HK-2 (cell line): Measurements from ENCODE around the gene C13orf42.

Source experiments
- DNase-seq: peaks from one replicate; pipeline ENCODE4 v3.0.0-alpha.2; 2018; ENCODE audit not compliant: unreplicated experiment

C13orf42 gene

DNA sequence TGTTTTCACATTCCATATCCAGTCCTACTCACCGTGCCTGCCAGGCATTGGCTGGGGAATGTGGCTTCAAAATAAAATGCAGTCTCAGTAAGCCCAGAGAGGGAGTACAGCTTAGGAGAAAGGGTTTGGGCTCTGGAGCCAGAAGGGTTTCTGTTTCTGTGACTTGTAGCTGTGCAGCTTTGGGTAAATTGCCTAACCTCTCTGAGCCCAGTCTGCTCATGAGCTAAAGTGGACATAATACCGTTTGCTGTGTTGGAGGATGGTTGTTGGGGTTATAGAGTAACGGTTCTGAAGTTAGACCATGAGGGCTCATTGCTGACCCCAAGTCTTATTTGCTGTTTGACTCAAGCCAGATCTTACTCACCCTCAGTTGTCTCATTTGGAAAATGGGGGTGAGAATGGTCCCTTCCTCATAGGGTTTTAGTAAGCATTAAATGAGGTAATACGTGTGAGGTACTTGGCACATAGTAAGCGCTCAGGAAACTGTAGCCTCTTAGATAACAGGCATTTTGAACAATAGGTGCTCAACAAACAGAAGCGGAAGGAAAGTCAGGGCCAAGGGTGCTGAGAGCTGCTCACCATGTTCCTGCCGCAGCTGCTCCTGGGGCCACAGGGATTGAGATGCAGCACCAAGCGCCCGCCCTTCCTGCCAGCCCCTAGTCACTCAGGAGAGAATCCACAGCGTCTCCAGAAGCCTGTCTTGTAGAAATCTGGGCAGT, 45.5 kb downstream of the C13orf42 start:
- no peak for DNase-seq

DNA sequence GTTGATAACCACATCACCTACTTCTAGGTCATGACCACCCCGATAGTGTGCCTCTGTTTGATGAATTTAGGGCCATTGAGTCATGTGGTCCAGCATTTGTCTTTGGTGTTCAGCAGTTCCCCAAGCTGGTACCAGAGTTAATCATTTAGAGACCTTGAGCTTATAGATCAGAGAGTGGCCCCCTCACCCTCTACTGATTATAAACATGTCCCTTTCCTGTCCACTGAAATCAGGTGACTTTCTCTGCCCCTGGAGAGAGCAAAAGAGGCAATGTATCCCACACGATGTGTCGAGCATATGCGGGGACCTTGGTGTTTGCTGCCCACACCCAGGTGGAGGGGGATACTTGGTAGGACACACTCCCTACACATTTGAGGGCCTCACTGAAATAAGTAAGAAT, 46.3 kb downstream of the C13orf42 start:
- DNase-seq, result no peak

DNA sequence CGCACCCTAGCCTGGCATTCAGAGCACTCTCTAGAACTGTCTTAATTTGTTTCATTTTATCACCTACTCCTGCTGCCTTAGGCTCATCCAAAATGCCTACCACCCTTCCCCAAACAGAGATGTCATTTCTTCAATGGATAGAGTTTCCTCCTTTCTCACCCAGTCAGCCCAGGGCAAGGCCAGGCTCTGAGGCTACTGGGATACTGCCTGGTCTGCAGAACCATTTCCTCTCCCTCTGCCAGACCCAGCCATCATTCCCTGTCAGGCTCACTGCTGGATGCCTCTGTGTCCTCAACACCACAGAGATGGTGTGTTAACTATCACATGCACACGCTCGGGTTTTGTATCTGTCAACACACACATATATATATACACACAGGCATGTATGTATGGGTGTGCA, 47.2 kb downstream of the C13orf42 start:
- DNase-seq, result no peak

DNA sequence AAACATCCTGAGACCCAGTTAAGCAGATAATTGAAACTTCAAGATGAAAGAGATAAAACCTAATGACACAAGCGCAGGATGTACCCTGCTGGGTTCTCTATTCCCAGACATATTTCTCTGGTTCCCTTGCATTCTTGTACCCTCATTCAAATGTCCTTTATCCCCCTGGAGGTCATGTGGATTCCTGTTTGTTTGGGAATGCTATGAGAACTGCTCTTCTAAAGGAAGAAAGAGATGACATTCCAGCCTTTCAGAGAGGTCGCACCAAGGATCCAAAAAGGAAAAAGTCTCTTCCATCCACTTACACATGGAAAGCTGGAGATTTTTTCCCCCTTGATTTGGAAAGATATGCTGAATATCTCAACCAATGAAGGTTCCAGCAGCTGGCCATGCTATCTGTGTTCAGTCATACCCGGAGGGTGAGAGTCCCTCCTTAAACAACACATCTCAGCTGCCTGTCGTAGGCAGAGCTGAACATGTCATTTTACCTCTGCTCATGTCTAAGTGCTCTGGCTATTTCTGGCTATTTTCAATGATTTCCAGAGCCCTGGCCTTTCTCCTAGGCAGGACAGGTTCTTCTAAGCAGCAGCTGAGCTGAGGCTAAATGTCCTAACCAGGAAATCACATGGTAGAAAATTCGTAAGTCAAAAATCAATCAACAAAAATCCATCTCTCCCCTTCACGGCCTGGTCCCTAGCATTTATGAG, 52.5 kb downstream of the C13orf42 start:
- DNase-seq, result no peak

DNA sequence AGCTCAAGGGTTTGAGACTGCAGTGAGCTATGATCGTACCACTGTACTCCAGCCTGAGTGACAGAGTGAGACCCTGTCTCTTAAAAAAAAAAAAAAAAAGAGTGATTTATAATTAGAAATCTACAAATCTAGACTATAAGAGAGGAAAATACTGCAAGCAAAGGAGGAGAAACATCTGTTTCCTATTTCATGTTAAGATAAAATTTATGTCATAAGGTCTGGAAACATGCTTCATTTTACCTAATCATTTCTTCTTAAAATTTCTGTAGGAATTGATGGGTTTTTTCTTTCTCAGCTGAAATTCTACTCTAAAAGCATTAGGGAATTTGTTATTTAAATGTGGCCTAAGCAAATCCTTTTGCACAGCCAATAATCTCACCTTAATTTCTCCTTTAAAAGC, 53.2 kb downstream of the C13orf42 start:
- no peak for DNase-seq

DNA sequence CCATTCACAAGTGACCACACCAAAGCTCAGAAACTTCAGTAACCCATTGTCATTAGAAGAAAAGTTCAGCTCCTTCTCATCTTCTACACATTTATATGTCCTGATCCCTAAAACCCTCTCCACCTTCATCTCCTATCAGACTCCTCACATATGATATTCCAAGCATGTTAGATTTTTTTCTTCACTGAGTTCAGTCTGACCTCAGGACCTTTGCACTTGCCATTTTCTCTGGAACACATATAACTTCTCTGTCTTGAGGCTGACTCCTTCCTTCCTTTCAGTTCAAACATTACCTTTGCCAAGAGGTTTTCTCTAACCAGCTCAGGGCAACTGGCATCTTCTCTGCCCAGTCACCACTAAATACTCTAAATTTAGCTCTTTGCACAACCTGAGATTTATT, 54.1 kb downstream of the C13orf42 start:
- no peak for DNase-seq

DNA sequence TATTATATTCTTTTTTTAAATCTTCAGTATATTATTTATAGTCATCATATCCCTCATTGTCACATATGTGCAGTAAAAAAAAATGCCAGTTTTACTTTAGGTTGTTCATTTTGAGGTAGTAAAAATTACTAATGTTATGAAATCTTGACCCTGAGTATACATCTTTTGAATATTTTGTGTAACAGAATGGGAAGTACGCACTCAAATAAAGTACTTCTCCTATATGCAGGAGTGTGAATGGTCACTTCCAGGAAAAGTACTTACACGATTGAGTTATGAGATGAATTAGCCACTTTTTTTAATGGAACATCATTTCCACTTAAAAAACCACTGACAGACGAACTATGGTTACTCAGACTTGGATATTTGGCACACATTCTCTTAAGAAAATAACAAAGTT, 58.5 kb downstream of the C13orf42 start:
- no peak for DNase-seq

DNA sequence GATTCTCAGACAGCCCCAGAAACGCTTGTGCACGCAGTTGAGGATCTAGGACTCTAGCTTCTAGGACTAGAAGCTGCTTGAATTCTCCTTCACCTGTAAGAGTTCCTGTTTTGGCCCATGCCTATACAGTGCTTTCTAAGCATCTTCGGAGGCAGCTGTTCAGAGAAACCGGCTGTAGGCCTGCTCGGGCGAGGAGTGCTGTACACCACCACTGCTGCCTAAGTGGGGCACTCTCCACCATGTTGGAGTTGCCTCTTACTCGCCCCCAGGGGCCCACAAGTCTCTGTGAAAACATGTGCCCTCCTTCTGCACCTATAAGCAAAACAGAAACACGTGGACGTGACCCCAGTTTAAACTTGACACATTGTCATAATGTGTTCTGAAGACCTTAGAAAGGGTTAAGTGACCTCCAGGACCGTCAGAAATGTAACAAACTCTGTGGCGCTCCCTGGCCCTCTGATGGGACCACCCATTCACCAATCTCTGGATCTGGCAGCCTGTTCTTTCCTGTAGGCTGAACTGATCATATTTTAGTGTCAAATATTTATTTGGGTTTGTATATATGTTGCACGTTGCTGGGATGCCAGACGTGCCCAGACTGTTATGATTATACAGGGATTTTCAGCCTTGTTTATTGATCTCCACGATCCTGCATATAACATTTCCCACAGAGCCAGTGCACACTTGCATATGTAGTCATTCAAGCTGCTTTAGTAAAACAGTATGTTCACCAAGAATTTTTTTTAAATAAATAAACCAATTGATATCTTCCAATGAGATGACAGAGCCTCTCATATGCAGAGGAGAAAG, 60.8 kb downstream of the C13orf42 start:
- no peak for DNase-seq

DNA sequence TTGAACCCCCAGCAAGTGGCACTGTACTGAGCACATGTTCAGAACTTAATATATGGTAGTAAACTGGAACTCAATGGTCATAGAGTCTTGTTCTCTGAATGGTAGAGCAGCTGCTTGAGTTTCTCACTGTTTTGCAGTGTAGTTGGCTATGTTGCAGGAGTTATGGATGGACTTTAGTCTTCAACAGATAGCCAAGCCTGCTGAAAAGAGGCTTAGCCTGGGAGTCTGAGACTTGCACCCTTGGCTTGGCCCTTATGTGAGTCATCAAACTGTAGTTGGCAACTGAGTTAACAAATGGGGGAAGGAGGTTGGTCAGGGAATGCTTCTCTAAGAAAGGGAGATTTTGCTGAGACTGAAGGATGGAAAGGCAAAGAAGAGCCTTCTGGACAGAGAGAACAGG, 62.5 kb downstream of the C13orf42 start:
- no peak for DNase-seq

DNA sequence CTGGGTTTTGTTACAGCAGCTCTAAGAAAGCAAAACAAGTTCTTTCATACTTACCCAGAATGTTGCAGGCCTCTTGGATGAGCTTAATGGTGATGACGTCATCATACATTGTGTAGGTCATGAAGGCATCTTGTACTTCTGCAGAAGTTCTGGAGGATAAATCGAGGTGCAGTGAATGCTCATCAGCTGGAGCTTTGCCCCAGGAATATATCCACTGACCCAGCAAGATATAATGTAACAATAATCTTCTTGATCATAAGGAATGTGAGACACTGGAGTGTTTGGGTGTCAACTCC, 63.0 kb downstream of the C13orf42 start:
- DNase-seq, result no peak

DNA sequence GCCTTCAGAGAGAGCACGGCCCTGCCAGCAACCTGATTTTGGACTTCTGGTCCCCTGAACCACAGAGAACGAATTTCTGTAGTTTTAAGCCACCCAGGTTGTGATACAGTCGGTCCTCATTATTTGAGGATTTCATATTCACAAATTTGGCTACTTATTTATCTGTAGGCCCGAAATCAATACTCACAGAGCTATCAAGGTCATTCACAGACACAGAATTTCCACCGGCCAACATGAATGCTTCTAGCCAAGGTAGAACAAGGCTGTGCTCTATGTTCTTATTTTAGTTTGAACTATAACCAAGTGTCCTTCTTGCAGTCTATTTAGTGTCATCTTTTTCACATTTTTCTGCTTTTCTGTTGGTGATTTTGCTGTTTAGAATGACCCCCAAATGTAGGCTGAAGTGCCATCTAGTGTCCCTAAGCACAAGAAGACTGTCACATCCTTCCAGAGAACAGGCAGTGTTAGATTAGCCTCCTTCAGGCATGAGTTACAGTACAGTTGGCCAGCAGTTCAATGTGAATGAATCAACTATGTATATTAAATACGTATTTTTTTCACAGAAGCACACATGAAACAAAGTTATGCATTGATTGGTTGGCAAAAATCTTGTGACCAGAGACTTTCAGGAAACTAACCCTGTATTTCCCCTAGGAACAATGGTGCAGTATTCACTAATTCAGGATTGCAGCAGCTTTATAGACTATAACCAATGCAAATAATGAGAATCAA, 63.5 kb downstream of the C13orf42 start:
- DNase-seq, result no peak

DNA sequence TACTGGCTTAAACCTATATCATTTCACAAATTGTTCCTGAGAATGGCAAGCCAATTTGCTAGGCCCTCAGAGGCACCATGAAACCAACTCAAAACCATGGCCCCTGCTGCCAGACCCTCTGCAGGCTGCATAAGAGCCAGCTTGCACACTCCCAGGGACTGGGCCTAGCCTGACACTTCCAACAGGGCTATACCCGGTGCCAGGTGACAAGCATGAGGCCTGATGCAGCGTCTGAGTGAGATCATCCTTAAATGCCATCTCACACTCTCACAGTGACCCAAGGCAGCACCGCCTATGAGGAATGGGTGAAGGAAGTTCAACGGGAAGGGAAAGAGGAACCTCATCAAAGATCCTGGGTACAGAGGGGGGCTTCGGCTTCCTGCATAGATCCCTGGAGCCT, 65.6 kb downstream of the C13orf42 start:
- no peak for DNase-seq

DNA sequence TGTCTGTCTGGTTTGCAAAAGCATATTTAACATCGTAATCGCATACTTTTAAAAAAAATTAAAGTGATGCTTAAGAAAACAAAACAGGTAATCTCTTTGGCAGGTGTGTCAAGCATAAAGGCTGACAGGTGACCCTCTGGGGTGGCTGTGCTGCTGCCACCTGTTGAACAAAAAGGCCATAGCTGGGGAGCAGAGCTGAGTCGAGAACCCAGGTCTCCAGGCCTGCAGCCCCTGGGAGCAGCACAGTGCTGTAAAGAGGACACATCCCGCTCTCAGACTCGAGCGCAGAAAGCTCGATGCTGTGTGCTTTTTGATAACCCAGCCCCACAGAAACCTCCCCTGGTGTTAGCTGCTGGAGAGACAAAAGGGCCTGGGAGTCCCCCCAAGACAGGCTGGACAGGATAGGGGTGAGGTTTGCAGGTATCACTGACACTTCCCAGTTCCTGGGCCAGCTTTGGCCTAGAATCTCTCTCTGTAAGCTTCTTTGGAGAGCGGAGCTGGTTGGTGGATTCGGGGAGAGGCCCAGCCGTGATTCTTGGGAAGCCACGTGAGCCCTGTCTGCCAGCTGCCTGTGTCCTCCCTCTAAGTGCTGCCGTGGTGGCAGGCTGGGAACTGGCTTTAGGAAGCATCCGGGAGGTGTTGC, 66.9 kb downstream of the C13orf42 start:
- no peak for DNase-seq

DNA sequence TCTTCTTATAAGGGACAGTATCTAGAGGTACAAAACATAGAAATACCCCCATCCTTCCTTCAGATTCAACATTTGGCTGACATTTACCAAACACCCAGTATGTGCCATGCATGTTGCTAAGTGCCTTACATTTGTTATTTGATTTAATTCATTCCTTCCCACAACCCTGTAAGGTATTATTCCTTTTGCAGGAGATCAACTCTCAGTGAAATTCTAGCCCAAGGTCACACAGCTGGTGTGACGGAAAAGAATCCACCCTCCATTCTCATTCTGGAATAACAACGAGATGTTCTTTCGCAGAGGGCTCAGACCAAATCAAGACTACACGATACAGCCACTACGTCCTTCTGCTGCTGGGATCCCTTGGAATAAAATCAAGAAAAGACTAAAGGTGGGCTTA, 67.8 kb downstream of the C13orf42 start:
- no peak for DNase-seq

DNA sequence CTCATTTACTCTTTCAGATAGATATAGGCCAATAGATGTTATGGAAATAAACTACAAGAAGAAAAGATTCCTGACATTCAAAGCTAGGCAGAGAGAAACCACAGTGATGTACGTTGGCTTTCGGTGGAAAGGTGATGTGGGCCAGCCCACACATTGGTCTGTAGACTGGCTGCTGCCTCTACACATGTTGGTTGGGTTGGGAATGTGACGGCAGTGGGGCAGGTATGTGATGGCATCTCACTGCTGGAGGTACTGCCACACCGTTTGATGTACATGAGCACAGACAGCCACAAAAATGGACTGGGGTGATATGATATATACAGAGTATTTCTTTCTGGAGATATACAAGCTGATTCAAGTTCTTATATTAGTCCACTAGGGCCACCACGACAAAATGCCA, 69.4 kb downstream of the C13orf42 start:
- no peak for DNase-seq

DNA sequence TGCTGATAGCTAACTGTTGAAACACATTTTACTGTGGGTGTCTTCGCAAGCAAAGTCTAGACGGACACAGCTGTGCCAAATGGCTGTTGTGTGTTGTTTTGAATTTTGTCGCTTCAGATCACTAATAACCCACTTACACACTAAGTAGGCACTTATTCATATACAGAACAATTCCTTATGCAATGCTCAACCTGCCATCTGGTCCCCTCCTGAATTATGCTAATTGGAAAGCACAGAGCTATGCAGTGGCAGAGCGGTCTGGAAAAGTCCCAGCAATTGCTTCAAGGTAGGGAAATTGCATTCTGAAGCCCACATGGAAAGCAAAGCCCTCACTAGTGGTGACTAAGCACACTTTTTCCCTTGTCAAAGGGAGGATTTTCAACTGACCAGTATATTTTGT, 69.9 kb downstream of the C13orf42 start:
- DNase-seq, result no peak

DNA sequence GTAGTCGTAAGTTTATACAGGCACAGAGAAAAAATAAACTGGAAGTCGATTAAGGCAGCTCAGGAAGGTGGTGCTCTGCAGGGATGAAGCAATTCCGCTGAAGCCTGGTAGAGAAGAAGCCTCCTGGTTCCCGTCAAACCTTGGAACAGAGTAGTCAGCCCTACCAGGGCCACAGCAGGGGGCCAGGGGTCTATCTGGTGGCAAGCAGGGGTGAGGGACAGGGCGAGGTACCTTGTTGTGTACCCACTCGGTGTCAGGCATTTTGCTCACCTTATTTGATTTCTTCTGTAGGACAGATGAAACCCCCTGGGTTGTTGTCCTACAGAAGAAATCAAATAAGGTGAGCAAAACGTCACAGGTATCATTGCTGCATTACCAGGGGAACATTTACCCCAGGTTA, 70.6 kb downstream of the C13orf42 start:
- DNase-seq, result no peak

DNA sequence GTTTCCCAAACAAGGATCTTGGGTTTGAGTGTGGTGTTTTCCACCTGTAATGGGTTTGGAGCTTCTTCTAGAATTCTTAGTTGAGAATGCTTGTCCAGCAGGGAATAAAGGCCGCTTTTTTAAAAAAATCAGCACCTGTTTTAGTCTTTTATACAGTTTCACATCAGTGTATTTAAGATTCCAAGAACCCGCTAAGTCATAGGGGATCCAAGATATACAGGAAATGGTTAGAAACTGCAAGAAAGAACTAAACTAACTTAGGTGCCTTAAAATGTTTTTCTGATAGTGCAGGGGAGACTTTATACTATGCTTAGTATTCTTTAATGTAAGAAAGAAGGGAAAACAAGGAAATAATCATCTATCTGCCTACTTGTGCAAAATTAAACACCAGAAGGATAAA, 74.7 kb downstream of the C13orf42 start:
- DNase-seq, result no peak

DNA sequence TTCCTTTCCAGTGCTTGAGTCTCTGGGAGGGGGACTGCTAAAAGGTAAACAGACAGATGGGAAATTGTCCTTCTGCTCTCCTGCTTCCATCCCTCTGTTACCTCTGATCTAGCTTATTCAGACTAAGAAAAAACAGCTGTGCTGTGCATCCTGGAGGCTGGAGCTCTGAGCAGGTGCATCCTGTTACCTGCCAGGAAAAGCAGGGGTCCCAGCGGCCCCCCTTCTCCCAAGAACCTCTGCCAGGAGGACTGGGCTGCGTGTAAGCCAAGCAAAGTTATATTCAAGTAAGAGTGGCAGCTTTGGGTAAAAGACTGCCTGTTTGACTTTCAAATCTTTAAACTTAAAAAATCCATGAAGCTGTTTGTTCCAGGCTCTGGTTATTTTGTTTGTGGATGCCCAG, 75.1 kb downstream of the C13orf42 start:
- no peak for DNase-seq

DNA sequence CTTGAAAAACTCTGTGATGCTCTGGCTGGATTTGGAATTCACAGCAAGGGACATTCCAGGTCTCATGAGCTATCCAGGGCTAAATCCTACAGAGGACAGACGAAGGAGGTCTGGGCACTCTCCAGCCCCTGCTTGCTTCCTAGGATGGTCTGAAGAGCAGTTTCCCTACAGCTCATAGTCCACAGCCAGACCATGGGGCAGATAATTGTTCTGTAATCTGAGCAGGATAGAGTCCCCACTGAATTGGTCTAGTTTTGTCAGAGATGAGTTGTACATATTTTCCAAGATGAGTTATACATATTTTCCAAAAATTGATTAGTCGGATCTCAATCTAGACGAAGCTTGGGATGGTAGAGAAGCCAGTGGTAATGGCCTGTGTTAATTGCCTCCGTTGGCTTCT, 75.6 kb downstream of the C13orf42 start:
- no peak for DNase-seq

DNA sequence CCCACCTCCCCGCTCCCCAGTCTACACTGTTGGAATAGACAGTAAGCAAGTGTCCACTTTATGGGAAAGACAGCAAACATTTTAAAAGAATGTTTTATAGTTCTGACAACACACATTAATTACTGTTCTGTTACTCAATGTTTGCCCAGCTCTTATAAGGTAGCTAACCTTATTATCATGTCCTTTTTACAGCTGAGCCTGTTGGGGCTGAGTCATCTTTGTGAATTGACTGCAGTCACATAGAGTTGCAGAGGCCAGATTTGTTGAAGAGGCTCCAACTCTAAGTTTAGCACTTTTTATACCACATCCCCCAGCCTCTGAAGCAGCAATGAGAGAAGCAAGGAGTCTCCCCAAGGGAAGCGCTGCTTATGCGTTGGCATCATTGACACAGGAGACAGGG, 76.2 kb downstream of the C13orf42 start:
- DNase-seq, result no peak
